SK-N-SH treated with all-trans-retinoic acid at 6 μM for 48 hours (cell line): Measurements from ENCODE around the gene SEC14L1.

Experiments
- ARNTL ChIP-seq: fragments of 450-650 bp; formaldehyde crosslinking; IDR thresholded peaks from 2 replicates; pipeline ENCODE4 v1.5.0; 2020; ENCODE audit warnings: low read depth, mild to moderate bottlenecking, moderate library complexity, borderline replicate concordance
- BACH2 ChIP-seq: fragments of 250-450 bp; sonication (Bioruptor Pico); IDR thresholded peaks from 2 replicates; pipeline ENCODE4 v1.9.0; 2021; ENCODE audit warnings: mild to moderate bottlenecking, borderline replicate concordance
- CSRNP3 ChIP-seq: fragments of 250-450 bp; sonication (Bioruptor Pico); IDR thresholded peaks from 2 replicates; pipeline ENCODE4 v1.5.1; 2021; ENCODE audit warnings: mild to moderate bottlenecking, moderate library complexity
- ISL1 ChIP-seq: fragments of 250-450 bp; sonication (Bioruptor Pico); IDR thresholded peaks from 2 replicates; pipeline ENCODE4 v2.1.2; 2022; ENCODE audit warnings: mild to moderate bottlenecking, moderate library complexity
- OSR1 ChIP-seq: fragments of 250-450 bp; sonication (Bioruptor Pico); IDR thresholded peaks from 2 replicates; pipeline ENCODE4 v1.8.0; 2022; ENCODE audit warnings: moderate library complexity, mild to moderate bottlenecking, inconsistent platforms
- PATZ1 ChIP-seq: fragments of 250-450 bp; sonication (Bioruptor Pico); IDR thresholded peaks from 2 replicates; pipeline ENCODE4 v1.8.0; 2020; ENCODE audit warnings: mild to moderate bottlenecking, moderate library complexity, borderline replicate concordance
- TCF4 ChIP-seq: fragments of 250-450 bp; sonication (Bioruptor Pico); IDR thresholded peaks from 2 replicates; pipeline ENCODE4 v1.8.0; 2021; ENCODE audit warnings: mild to moderate bottlenecking, moderate library complexity, borderline replicate concordance
- TSHZ2 ChIP-seq: fragments of 250-450 bp; sonication (Bioruptor Pico); IDR thresholded peaks from 2 replicates; pipeline ENCODE4 v1.5.0; 2020; ENCODE audit warnings: mild to moderate bottlenecking, moderate library complexity
- ZC3H10 ChIP-seq: fragments of 250-450 bp; sonication (Bioruptor Pico); IDR thresholded peaks from 2 replicates; pipeline ENCODE4 v1.5.1; 2021; ENCODE audit warnings: mild to moderate bottlenecking, moderate library complexity
- ZFP3 ChIP-seq: fragments of 250-450 bp; sonication (Bioruptor Pico); IDR thresholded peaks from 2 replicates; pipeline ENCODE4 v1.5.0; 2020; ENCODE audit warnings: mild to moderate bottlenecking, moderate library complexity
- ZFP30 ChIP-seq: fragments of 450-650 bp; formaldehyde crosslinking; IDR thresholded peaks from 2 replicates; pipeline ENCODE4 v1.5.0; 2022; ENCODE audit warnings: mild to moderate bottlenecking, moderate library complexity

GRCh38 chr17:77264617-77265230, 124.0 kb downstream of the SEC14L1 start:
- TF ChIP-seq ARNTL (CRISPR knock-in tag) = no peak
- no peak for TF ChIP-seq CSRNP3 (CRISPR knock-in tag)
- TF ChIP-seq PATZ1 = no peak
- TF ChIP-seq TSHZ2 (CRISPR knock-in tag) = no peak
- TF ChIP-seq OSR1 = no peak
- no peak for TF ChIP-seq ZC3H10
- no peak for TF ChIP-seq ZFP3 (CRISPR knock-in tag)
- no peak for TF ChIP-seq ISL1 (CRISPR knock-in tag)
- TF ChIP-seq BACH2 (CRISPR knock-in tag) = no peak
- no peak for TF ChIP-seq ZFP30 (CRISPR knock-in tag)
- TF ChIP-seq TCF4 (CRISPR knock-in tag) = no peak
